Adrenal gland (tissue), 12 donors: ENCODE data around the gene GABRB3. TPM values are rescaled to one million over a fixed set of nuclear protein-coding genes. Genes with fewer than 3 reads are reported as not detected.
"Not testable (repeated sequence)": the region's sequence is repeated elsewhere in the genome, so short reads cannot be mapped to it uniquely, and the experiment has no call there.

ENCODE experiments used
- DNase-seq, 7 donors: peaks; one replicate each; pipeline ENCODE4 v3.0.0-alpha.2; 2019 to 2020
- H3K27ac ChIP-seq, 5 donors: fragments of 200-600 bp; sonication (generic) in 4 of 5; 1 replicate in 3 of 5; 2 replicates in 2 of 5; pipeline versions ENCODE4 v1.5.1 to v1.8.0; 2016 to 2020; ENCODE audit warnings: mild to moderate bottlenecking in 1 of 5
- H3K27me3 ChIP-seq: fragments of 200-600 bp; 2 replicates; pipeline ENCODE4 v1.8.0; 2021
- H3K36me3 ChIP-seq, 2 donors: fragments of 200-600 bp; replicated peaks in 1 of 2; 1 replicate in 1 of 2; 2 replicates in 1 of 2; pipeline versions ENCODE4 v1.5.1 to v1.8.0; 2018 to 2022
- H3K4me1 ChIP-seq, 2 donors: fragments of 200-600 bp; replicated peaks in 1 of 2; 1 replicate in 1 of 2; 2 replicates in 1 of 2; pipeline versions ENCODE4 v1.5.1 to v1.8.0; 2018 to 2021
- H3K4me3 ChIP-seq, 4 donors: fragments of 200-600 bp; sonication (generic) in 3 of 4; one replicate each; pipeline ENCODE4 v1.5.1; 2016 to 2018
- H3K9me3 ChIP-seq, 3 donors: fragments of 200-600 bp; sonication (generic) in 1 of 3; replicated peaks in 1 of 3; 1 replicate in 2 of 3; 2 replicates in 1 of 3; pipeline versions ENCODE4 v1.5.1 to v1.8.0; 2016 to 2021
- CTCF ChIP-seq, 6 experiments: fragments of 450-650 bp in 4 of 6; fragments of 200-600 bp in 2 of 6; sonication (generic) in 1 of 6; IDR thresholded peaks; 1 replicate in 5 of 6; 2 replicates in 1 of 6; pipeline versions ENCODE4 v1.5.1 to v1.8.0; 2016 to 2021; ENCODE audit warnings: antibody characterized with exemption in 6 of 6, mild to moderate bottlenecking in 2 of 6, moderate library complexity in 1 of 6
- POLR2A ChIP-seq, 2 donors: fragments of 450-650 bp; IDR thresholded peaks; one replicate each; pipeline ENCODE4 v1.6.1; 2017; ENCODE audit warnings: antibody characterized with exemption in 2 of 2, mild to moderate bottlenecking in 2 of 2, moderate library complexity in 1 of 2
- WGBS, 4 donors: extraction: QIAGEN DNeasy Blood & Tissue Kit in 2 of 4; methylation state at CpG; one replicate each; pipeline versions ENCODE4 v1.1.5 to v1.1.7; 2013 to 2017; 5-methylcytosine and 5-hydroxymethylcytosine counted together
- intact Hi-C, 2 donors: fragments of 100-400 bp; cut with DNase I; formaldehyde crosslinking; loops; one replicate each; pipeline versions ENCODE4 v1.14.1 to v1.15.0; 2022 to 2023
- polyA plus RNA-seq, 3 donors: library from polyadenylated mRNA; stranded (reverse); fragments of 200-250 nt in 2 of 3; fragments of 350-450 nt in 1 of 3; fragmentation: Illumina TruSeq in 1 of 3; extraction: RNeasy Lipid Tissue Mini Kit (QIAGEN cat#74804) in 1 of 3; gene quantifications; one replicate each; pipeline ENCODE4 v1.2.3, GENCODE V29; 2013 to 2014
- total RNA-seq, 9 donors: library from RNA; depleted of rRNA in 4 of 9; stranded (reverse); fragments of >200 nt in 4 of 9; fragments of 120-200 nt in 1 of 9; fragmentation: NEBNext Ultra II Directional in 1 of 9; extraction: Animal tissue kit (Norgen Biotek cat#: 25700) in 1 of 9; gene quantifications; one replicate each; pipeline versions ENCODE4 v1.1.0 to v1.2.4, GENCODE V29; 2013 to 2023
- donor health status: healthy with polysubstance abuse.
- donor health status: Bipolar disorder and iron deficiency.
- donor health status: DM: yes; HTN: yes; CAD: no.
- donor health status: DM: no; HTN: no; CAD: no.
- donor health status: DM: no; HTN: no; CAD: no.
- donor health status: DM: yes; HTN: yes; CAD: no.

Gene GABRB3
- total and polyA plus RNA-seq, 12 donors = 0.95 to 13.3 (median 2.8) TPM

GRCh38 chr15:26720546-26720945 lies 52.3 kb downstream of the GABRB3 start:
- intact Hi-C loops = no loop called here

GRCh38 chr15:26719866-26720265 lies 53.0 kb downstream of the GABRB3 start:
- H3K36me3 ChIP-seq, H3K9me3 ChIP-seq, H3K27ac ChIP-seq, DNase-seq, H3K4me1 ChIP-seq, intact Hi-C loops, H3K27me3 ChIP-seq, H3K4me3 ChIP-seq: not testable (repeated sequence)
- 27 to 46% (median 31%) methylated on average over 4 to 5 of the region's 5 CpGs for WGBS, 4 donors

More at GRCh38 chr15:26720546-26720945, 52.3 kb downstream of the GABRB3 start:
- Histone ChIP-seq H3K27ac (no peak overlapping the region), H3K4me1 (no peaks in the 10 kb centered on the region), H3K9me3 (no peaks in the 10 kb centered on the region), H3K4me3 (no peak overlapping the region), H3K36me3 (no peaks in the 10 kb centered on the region), H3K27me3 (no peaks in the 10 kb centered on the region)
- WGBS, 4 donors = 25 to 37% (median 28%) methylated on average over 5 of the region's 5 CpGs
- DNase-seq = no peak
- TF ChIP-seq POLR2A (IDR thresholded peaks at IDR 0.05) = no peak
- no peak for TF ChIP-seq CTCF (IDR thresholded peaks at IDR 0.05)

GRCh38 chr15:26716069-26716468 lies 56.8 kb downstream of the GABRB3 start:
- no peaks in the 10 kb centered on the region for H3K27me3 ChIP-seq
- DNase-seq = no peak
- H3K36me3 ChIP-seq = no peaks in the 10 kb centered on the region
- intact Hi-C loops = no loop called here
- 66 to 86% (median 78%) methylated on average over 3 of the region's 3 CpGs for WGBS, 4 donors
- H3K4me1 ChIP-seq = no peaks in the 10 kb centered on the region
- no peak overlapping the region for H3K4me3 ChIP-seq
- TF ChIP-seq CTCF (IDR thresholded peaks at IDR 0.05) (no peak), POLR2A (IDR thresholded peaks at IDR 0.05) (no peak)
- H3K9me3 ChIP-seq = no peaks in the 10 kb centered on the region
- H3K27ac ChIP-seq = no peak overlapping the region

GRCh38 chr15:26713498-26713897 lies 59.4 kb downstream of the GABRB3 start:
- Histone ChIP-seq H3K4me1 (no peaks in the 10 kb centered on the region), H3K9me3 (no peaks in the 10 kb centered on the region), H3K4me3 (no peak overlapping the region), H3K36me3 (no peaks in the 10 kb centered on the region), H3K27ac (no peak overlapping the region), H3K27me3 (no peaks in the 10 kb centered on the region)
- TF ChIP-seq POLR2A (IDR thresholded peaks at IDR 0.05) (no peak), CTCF (IDR thresholded peaks at IDR 0.05) (no peak)
- intact Hi-C loops = no loop called here
- DNase-seq = no peak
- 64 to 87% (median 80%) methylated on average over 1 to 5 of the region's 5 CpGs for WGBS, 4 donors

GRCh38 chr15:26712335-26712734 lies 60.5 kb downstream of the GABRB3 start:
- intact Hi-C loops = no loop called here
- H3K27ac ChIP-seq = no peak overlapping the region
- no peak for TF ChIP-seq CTCF (IDR thresholded peaks at IDR 0.05)
- no peak for TF ChIP-seq POLR2A (IDR thresholded peaks at IDR 0.05)
- H3K9me3 ChIP-seq = no peaks in the 10 kb centered on the region
- H3K36me3 ChIP-seq = no peaks in the 10 kb centered on the region
- H3K27me3 ChIP-seq = no peaks in the 10 kb centered on the region
- no peaks in the 10 kb centered on the region for H3K4me1 ChIP-seq
- no peak overlapping the region for H3K4me3 ChIP-seq
- no peak for DNase-seq
- WGBS, 4 donors = 74 to 86% (median 76%) methylated on average over 5 of the region's 5 CpGs
